Uterus (tissue), 2 donors: ENCODE measurements around the gene SLC22A17.

Experiments used
- CTCF ChIP-seq, 4 experiments: fragments of 200-600 bp in 2 of 4; fragments of 450-650 bp in 2 of 4; sonication (generic) in 2 of 4; IDR thresholded peaks; one replicate each; pipeline ENCODE4 v1.5.1; 2016 to 2019; ENCODE audit warnings: antibody characterized with exemption in 4 of 4, mild to moderate bottlenecking in 2 of 4, moderate library complexity in 1 of 4
- POLR2A ChIP-seq, 2 donors: fragments of 450-650 bp; IDR thresholded peaks; one replicate each; pipeline ENCODE4 v1.6.1; 2016; ENCODE audit warnings: antibody characterized with exemption in 2 of 2, mild to moderate bottlenecking in 1 of 2, moderate library complexity in 1 of 2

DNA sequence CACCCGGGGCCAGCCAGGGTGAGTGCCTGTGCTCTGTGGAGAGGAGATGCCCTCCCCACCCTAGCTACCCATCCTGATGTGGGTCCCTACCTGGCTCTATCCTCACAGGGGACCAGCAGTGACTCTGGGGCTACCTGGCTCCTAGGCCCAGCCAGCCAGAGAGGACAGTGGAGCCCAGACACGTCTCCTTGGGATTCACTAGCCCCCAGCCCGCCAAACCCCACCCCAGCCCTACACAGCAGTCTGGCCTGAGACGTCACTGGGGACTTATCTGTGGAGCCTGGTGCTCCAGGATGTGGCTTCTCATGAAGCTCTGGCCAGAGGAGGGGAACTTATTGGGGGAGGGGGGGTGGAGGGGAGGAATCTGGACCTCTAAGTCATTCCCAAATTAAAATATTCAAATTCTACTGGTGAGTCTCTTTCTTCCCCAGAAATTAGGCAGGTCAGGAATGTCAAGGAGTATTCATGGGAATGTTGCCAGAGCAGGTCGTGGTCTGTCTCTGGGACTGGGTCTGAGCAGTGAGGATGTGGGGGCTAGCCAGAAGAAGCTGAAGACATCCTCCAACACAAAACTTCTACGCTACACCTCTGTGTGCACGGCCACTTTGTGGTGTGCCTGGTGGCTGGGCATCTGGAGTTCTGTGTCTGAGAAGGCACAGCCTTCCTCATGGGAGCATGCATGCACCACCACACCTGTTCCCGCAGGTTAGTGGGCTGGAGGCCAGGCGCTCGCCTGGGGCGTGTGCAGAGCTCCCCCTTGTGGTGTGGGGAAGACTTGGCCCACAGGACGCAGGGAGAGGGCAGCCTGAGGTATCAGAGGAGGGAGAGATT is 26.9 kb upstream of the SLC22A17 start:
- TF ChIP-seq CTCF (IDR thresholded peaks at IDR 0.05) (peak; percentile 84 to 89 (median 86)), POLR2A (IDR thresholded peaks at IDR 0.05) (no peak)
